DOHH2 (cell line): ENCODE measurements around the gene CREM.

Source experiments
- CTCF ChIP-seq: fragments of 200-600 bp; sonication (generic); IDR thresholded peaks from one replicate; pipeline ENCODE4 v1.5.1; 2014; ENCODE audit warnings: antibody characterized with exemption, mild to moderate bottlenecking, low read depth, low read length; ENCODE audit not compliant: poor library complexity, severe bottlenecking
- EZH2phosphoT487 ChIP-seq: fragments of 200-600 bp; sonication (generic); IDR thresholded peaks from 2 replicates; pipeline ENCODE4 v1.6.1; 2017; ENCODE audit warnings: borderline replicate concordance, mild to moderate bottlenecking, antibody characterized with exemption, low read length, moderate library complexity, mixed read lengths

GRCh38 chr10:35152992-35153391 is 26.3 kb downstream of the CREM start:
- TF ChIP-seq CTCF (no peak), EZH2phosphoT487 (no peak)
